Measurements from ENCODE around the gene TTC7B. TPM values are rescaled to one million over a fixed set of nuclear protein-coding genes. Genes with fewer than 3 reads are reported as not detected.

Gene TTC7B
- total and polyA plus RNA-seq, 2 of the 13 experiments (the other 11 are each of a cell fraction or from before 2014, with no cell fraction given): 1.3 to 3.2 TPM

DNA sequence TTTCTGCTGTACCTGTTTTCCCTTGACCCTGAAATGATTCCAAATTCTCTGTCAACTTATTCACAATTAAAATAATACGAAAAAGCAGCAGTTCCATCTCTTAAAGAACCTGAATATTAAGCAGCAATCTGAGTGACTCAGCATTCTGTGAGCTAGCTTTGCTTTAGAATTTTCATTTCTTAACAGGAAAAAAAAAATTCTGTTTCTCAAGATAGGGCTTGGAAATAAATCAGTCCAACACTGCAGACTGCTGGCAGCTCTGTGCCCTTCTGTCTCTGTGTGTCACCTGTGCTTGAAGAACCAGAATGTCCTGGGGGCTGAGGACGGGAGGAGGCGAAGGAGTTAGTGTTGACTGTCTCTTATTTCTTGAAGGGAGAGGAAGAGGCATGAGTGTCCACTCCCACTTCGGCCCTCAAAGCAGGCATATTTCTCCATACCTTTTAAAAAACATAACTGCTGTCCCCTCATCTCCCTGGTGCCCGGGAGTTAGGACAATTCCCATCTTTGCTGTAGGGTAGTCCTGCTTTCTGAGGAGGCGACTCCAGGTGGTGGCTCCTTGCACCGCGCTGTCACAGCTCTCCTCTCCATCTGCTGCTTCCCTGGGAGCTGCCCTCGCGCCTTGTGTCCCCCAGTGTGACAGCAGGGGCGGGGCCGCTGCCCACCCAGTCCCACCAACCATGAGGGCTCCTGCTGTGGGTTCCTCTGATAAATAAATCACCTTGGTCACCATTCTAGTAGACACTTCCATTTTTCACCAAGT lies 216.3 kb downstream of the TTC7B start:
- Histone ChIP-seq H4K20me1 (ENCODE audit: insufficient read depth, low read length) (no peaks in the 10 kb centered on the region), H3K27me3 (ENCODE audit: control insufficient read depth in 1 of 2, insufficient read depth in 2 of 2, low read length in 2 of 2) (no peaks in the 10 kb centered on the region), H3K9me3 (ENCODE audit: low read length) (no peaks in the 10 kb centered on the region), H3K9ac (ENCODE audit: insufficient read depth, low read depth, low read length) (no peak overlapping the region), H3K79me2 (ENCODE audit: insufficient read depth, low read length) (no peaks in the 10 kb centered on the region), H3K4me3 (replicated peaks in 1 of 3; ENCODE audit: insufficient read depth in 1 of 3, low read depth in 2 of 3, low read length in 3 of 3) (no peak overlapping the region), H2AFZ (ENCODE audit: low read length) (no peak overlapping the region), H3K4me2 (ENCODE audit: low read depth, low read length) (no peak overlapping the region), H3K4me1 (ENCODE audit: insufficient read depth, low read length) (no peaks in the 10 kb centered on the region), H3K27ac (ENCODE audit: extremely low read length, insufficient read depth, low read length) (no peak overlapping the region), H3K36me3 (replicated peaks in 1 of 2; ENCODE audit: control insufficient read depth in 1 of 2, insufficient read depth in 2 of 2, low read length in 2 of 2) (no peaks in the 10 kb centered on the region)
- in situ Hi-C loops (cut with HindIII; ENCODE audit: extremely low pct_ligation_motif_present, low pct_unique_long_range_greater_than_20kb) (no loop called here), intact Hi-C loops (cut with micrococcal nuclease; ENCODE audit: unreplicated experiment) (no loop called here)
- WGBS (ENCODE audit: low lambda C conversion rate): 58% methylated on average over 11 of the region's 12 CpGs
- ChIA-PET CTCF (ENCODE audit: low intra/inter-chr PET ratio, low total read pairs) (no interaction called here), POLR2A (no interaction called here)
- no TSS peak for BruUV-seq (replicated peaks)
- DNase-seq (ENCODE audit: low spot score): peak; percentile 3
- peak; percentile 26; the same call in 2 of the 3 replicates for ATAC-seq
- FAIRE-seq: no peak
- TF ChIP-seq SP4 (CRISPR knock-in tag; IDR thresholded peaks at IDR 0.05) (no peak), SP1 (IDR thresholded peaks at IDR 0.05) (no peak), SP1 (CRISPR knock-in tag; IDR thresholded peaks at IDR 0.05) (no peak), SIX4 (CRISPR knock-in tag; IDR thresholded peaks at IDR 0.05) (no peak), STAG1 (CRISPR knock-in tag; IDR thresholded peaks at IDR 0.05) (peak; percentile 25), SMARCC2 (IDR thresholded peaks at IDR 0.05) (no peak), ELF3 (CRISPR knock-in tag; IDR thresholded peaks at IDR 0.05) (no peak), FOXO1 (CRISPR knock-in tag; IDR thresholded peaks at IDR 0.05) (no peak), NFE2L2 (IDR thresholded peaks at IDR 0.05; ENCODE audit: low read length) (peak; percentile 73), ZNF382 (CRISPR knock-in tag; IDR thresholded peaks at IDR 0.05; ENCODE audit: borderline replicate concordance) (no peak)
- TF ChIP-seq, protein P1, sequence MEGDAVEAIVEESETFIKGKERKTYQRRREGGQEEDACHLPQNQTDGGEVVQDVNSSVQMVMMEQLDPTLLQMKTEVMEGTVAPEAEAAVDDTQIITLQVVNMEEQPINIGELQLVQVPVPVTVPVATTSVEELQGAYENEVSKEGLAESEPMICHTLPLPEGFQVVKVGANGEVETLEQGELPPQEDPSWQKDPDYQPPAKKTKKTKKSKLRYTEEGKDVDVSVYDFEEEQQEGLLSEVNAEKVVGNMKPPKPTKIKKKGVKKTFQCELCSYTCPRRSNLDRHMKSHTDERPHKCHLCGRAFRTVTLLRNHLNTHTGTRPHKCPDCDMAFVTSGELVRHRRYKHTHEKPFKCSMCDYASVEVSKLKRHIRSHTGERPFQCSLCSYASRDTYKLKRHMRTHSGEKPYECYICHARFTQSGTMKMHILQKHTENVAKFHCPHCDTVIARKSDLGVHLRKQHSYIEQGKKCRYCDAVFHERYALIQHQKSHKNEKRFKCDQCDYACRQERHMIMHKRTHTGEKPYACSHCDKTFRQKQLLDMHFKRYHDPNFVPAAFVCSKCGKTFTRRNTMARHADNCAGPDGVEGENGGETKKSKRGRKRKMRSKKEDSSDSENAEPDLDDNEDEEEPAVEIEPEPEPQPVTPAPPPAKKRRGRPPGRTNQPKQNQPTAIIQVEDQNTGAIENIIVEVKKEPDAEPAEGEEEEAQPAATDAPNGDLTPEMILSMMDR (CRISPR knock-in tag; IDR thresholded peaks at IDR 0.05): peak; percentile 23
